ENCODE results near the gene TMC4.

- TF ChIP-seq POLR2A (IDR thresholded peaks at IDR 0.05; ENCODE audit: low read length) (no peak), GATA1 (IDR thresholded peaks at IDR 0.05; ENCODE audit: low read depth, low read length) (no peak)
These were observed 12.1 kb downstream of the TMC4 start for GRCh38 chr19:54160854-54161253.

Measured in erythroblast (primary cell).